Trophoblast cell (in vitro differentiated cells and primary cell): ENCODE data around the gene KLHL6.
"Not testable (repeated sequence)": the region's sequence is repeated elsewhere in the genome, so short reads cannot be mapped to it uniquely, and the experiment has no call there.

Experiments
- DNase-seq, 2 donors: peaks; one replicate each; pipeline ENCODE4 v3.0.0-alpha.2; 2016
- H2AFZ ChIP-seq: 2 replicates; pipeline ENCODE4 v1.6.1; 2013; ENCODE audit warnings: low read length, moderate library complexity, mild to moderate bottlenecking; ENCODE audit not compliant: insufficient read depth, poor library complexity
- H2AK5ac ChIP-seq: 2 replicates; pipeline ENCODE4 v1.6.1; 2013; ENCODE audit warnings: mild to moderate bottlenecking, low read length
- H2BK120ac ChIP-seq: 2 replicates; pipeline ENCODE4 v1.6.1; 2013; ENCODE audit warnings: low read length, mild to moderate bottlenecking, moderate library complexity; ENCODE audit not compliant: insufficient read depth, poor library complexity
- H2BK12ac ChIP-seq: 2 replicates; pipeline ENCODE4 v1.6.1; 2013; ENCODE audit warnings: mild to moderate bottlenecking, low read length, moderate library complexity
- H2BK5ac ChIP-seq: 2 replicates; pipeline ENCODE4 v1.6.1; 2013; ENCODE audit warnings: low read length, low read depth, moderate library complexity, mild to moderate bottlenecking; ENCODE audit not compliant: poor library complexity
- H3K14ac ChIP-seq: 2 replicates; pipeline ENCODE4 v1.6.1; 2013; ENCODE audit warnings: mild to moderate bottlenecking, low read length
- H3K18ac ChIP-seq: 2 replicates; pipeline ENCODE4 v1.6.1; 2013; ENCODE audit warnings: mild to moderate bottlenecking, low read length
- H3K23ac ChIP-seq: 2 replicates; pipeline ENCODE4 v1.6.1; 2013; ENCODE audit warnings: low read length
- H3K27ac ChIP-seq: 2 replicates; pipeline ENCODE4 v1.5.1; 2013; ENCODE audit warnings: low read depth, mild to moderate bottlenecking, inconsistent platforms, low read length, moderate library complexity
- H3K27me3 ChIP-seq: 2 replicates; pipeline ENCODE4 v1.6.1; 2013; ENCODE audit warnings: inconsistent platforms, mild to moderate bottlenecking, low read length, moderate library complexity; ENCODE audit not compliant: insufficient read depth
- H3K36me3 ChIP-seq, 2 experiments: 1 replicate in 1 of 2; 2 replicates in 1 of 2; pipeline ENCODE4 v1.6.1; 2013; ENCODE audit warnings: low read length in 2 of 2, mild to moderate bottlenecking in 2 of 2, moderate library complexity in 1 of 2; ENCODE audit not compliant: insufficient read depth in 2 of 2, control insufficient read depth in 1 of 2
- H3K4ac ChIP-seq: 2 replicates; pipeline ENCODE4 v1.6.1; 2013; ENCODE audit warnings: low read depth, mild to moderate bottlenecking, low read length, moderate library complexity
- H3K4me1 ChIP-seq, 2 experiments: 1 replicate in 1 of 2; 2 replicates in 1 of 2; pipeline ENCODE4 v1.6.1; 2013; ENCODE audit warnings: low read length in 2 of 2, mild to moderate bottlenecking in 2 of 2, moderate library complexity in 1 of 2; ENCODE audit not compliant: insufficient read depth in 2 of 2, control insufficient read depth in 1 of 2
- H3K4me2 ChIP-seq: 2 replicates; pipeline ENCODE4 v1.6.1; 2013; ENCODE audit warnings: inconsistent platforms, mild to moderate bottlenecking, low read length, moderate library complexity
- H3K4me3 ChIP-seq: 2 replicates; pipeline ENCODE4 v1.5.1; 2013; ENCODE audit warnings: mild to moderate bottlenecking, low read depth, low read length, inconsistent platforms
- H3K79me1 ChIP-seq: one replicate; pipeline ENCODE4 v1.6.1; 2013; ENCODE audit warnings: low read length
- H3K79me2 ChIP-seq: 2 replicates; pipeline ENCODE4 v1.6.1; 2013; ENCODE audit warnings: low read length, mild to moderate bottlenecking; ENCODE audit not compliant: control insufficient read depth, insufficient read depth, poor library complexity
- H3K9ac ChIP-seq: 2 replicates; pipeline ENCODE4 v1.6.1; 2013; ENCODE audit warnings: mild to moderate bottlenecking, low read length
- H3K9me3 ChIP-seq: 2 replicates; pipeline ENCODE4 v1.6.1; 2013; ENCODE audit warnings: low read depth, mild to moderate bottlenecking, control low read depth, inconsistent platforms, low read length; ENCODE audit not compliant: insufficient read depth
- H4K12ac ChIP-seq: 2 replicates; pipeline ENCODE4 v1.6.1; 2013; ENCODE audit warnings: low read depth, mild to moderate bottlenecking, low read length, moderate library complexity
- H4K8ac ChIP-seq: 2 replicates; pipeline ENCODE4 v1.6.1; 2013; ENCODE audit warnings: low read depth, mild to moderate bottlenecking, low read length, moderate library complexity
- H4K91ac ChIP-seq: one replicate; pipeline ENCODE4 v1.6.1; 2013; ENCODE audit warnings: low read depth, mild to moderate bottlenecking, low read length, moderate library complexity
- WGBS: extraction: QIAGEN DNeasy Blood & Tissue Kit; methylation state at CpG from one replicate; pipeline ENCODE4 v1.1.7; 2013; ENCODE audit warnings: missing lambda C conversion rate; ENCODE audit not compliant: insufficient read length, insufficient coverage; ENCODE audit errors: extremely low coverage; 5-methylcytosine and 5-hydroxymethylcytosine counted together

KLHL6 gene

DNA sequence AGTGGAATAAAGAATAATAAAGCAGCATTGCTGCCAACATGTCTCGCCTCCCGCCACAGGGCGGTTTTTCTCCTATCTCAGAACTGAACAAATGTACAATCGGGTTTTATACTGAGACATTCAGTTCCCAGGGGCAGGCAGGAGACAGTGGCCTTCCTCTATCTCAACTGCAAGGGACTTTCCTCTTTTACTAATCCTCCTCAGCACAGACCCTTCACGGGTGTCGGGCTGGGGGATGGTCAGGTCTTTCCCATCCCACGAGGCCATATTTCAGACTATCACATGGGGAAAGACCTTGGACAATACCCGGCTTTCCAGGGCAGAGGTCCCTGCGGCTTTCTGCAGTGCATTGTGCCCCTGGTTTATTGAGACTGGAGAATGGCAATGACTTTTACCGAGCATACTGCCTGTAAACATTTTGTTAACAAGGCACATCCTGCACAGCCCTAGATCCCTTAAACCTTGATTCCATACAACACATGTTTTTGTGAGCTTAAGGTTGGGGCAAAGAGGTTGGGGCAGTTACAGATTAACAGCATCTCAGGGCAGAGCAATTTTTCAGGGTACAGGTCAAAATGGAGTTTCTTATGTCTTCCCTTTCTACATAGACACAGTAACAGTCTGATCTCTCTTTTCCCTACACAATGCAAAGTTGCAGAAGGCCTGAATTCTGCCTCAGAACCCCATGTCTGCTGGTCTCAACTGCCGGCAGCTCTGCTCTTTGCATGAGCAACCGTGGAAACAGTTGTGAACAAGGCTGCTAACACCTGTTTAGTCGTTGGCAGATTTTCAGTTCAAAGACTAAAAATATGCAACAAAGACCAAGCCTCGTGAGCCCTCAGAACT lies 44.0 kb downstream of the KLHL6 start:
- H3K27ac ChIP-seq, H2AK5ac ChIP-seq, H3K4ac ChIP-seq, H3K9ac ChIP-seq, H3K79me1 ChIP-seq, H3K4me1 ChIP-seq, H2BK12ac ChIP-seq, H2AFZ ChIP-seq, H3K4me3 ChIP-seq, H2BK5ac ChIP-seq, H2BK120ac ChIP-seq, H3K27me3 ChIP-seq, H3K4me2 ChIP-seq, H4K91ac ChIP-seq, H3K79me2 ChIP-seq, H3K36me3 ChIP-seq, H4K12ac ChIP-seq, H4K8ac ChIP-seq, H3K23ac ChIP-seq, H3K9me3 ChIP-seq, DNase-seq, H3K18ac ChIP-seq, H3K14ac ChIP-seq: not testable (repeated sequence)
- WGBS, result no CpG with 5 or more reads among the region's 14 CpGs

DNA sequence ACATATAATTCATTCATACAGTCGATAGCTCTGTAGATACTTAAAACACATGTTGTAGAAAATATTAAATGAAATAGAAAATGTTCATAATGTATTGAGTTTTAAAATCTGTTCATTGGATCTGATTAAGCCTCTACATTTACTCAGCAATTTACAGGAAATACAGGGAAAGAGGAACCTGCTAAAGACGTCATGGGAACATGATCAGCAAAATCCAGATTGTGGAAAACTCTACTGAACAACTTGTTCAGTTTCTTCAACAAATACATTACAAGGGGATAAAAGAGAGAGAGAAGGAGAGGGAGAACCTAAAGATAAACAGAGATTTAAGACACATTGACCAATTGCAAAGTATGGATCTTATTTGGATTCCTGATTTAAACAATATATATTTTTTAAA lies 46.7 kb downstream of the KLHL6 start:
- H3K79me1 ChIP-seq, result no peaks in the 10 kb centered on the region
- H2BK120ac ChIP-seq, result no peak overlapping the region
- no peak overlapping the region for H3K23ac ChIP-seq
- no peak overlapping the region for H3K14ac ChIP-seq
- no peak overlapping the region for H3K27ac ChIP-seq
- H3K4me3 ChIP-seq, result no peak overlapping the region
- DNase-seq, result no peak
- H2BK12ac ChIP-seq, result no peak overlapping the region
- no CpG with 5 or more reads among the region's 2 CpGs for WGBS
- H2AK5ac ChIP-seq, result no peak overlapping the region
- H3K4ac ChIP-seq, result no peak overlapping the region
- no peak overlapping the region for H4K12ac ChIP-seq
- H4K8ac ChIP-seq, result no peak overlapping the region
- no peaks in the 10 kb centered on the region for H3K4me1 ChIP-seq
- no peak overlapping the region for H3K18ac ChIP-seq
- no peaks in the 10 kb centered on the region for H3K9me3 ChIP-seq
- no peaks in the 10 kb centered on the region for H3K27me3 ChIP-seq
- H2BK5ac ChIP-seq, result no peak overlapping the region
- H3K79me2 ChIP-seq, result no peaks in the 10 kb centered on the region
- no peaks in the 10 kb centered on the region for H3K36me3 ChIP-seq
- H3K4me2 ChIP-seq, result no peak overlapping the region
- no peak overlapping the region for H4K91ac ChIP-seq
- no peak overlapping the region for H3K9ac ChIP-seq
- no peak overlapping the region for H2AFZ ChIP-seq

DNA sequence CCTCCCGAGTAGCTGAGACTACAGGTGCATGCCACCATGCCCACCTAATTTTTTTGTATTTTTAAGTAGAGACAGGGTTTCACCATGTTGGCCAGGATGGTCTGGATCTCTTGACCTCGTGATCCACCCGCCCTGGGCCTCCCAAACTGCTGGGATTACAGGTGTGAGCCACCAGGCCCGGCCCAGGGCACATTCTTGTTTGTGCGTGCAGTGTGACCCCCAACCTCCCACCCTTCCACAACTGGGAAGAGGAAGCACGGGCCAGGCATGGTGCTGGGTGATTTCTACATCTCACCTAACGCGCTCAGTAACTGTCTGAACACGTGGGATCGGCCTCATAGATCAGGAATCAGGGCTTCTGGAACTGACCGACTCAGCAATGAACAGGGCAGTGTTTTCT lies 48.0 kb downstream of the KLHL6 start:
- Histone ChIP-seq H3K79me2 (no peaks in the 10 kb centered on the region), H4K12ac (no peak overlapping the region), H2BK120ac (no peak overlapping the region), H3K23ac (no peak overlapping the region), H3K4me1 (no peaks in the 10 kb centered on the region), H2BK12ac (no peak overlapping the region), H2AK5ac (no peak overlapping the region), H3K79me1 (no peaks in the 10 kb centered on the region), H3K27ac (no peak overlapping the region), H3K14ac (no peak overlapping the region), H3K4me3 (no peak overlapping the region), H3K9ac (no peak overlapping the region), H2AFZ (no peak overlapping the region), H3K18ac (no peak overlapping the region), H3K9me3 (no peaks in the 10 kb centered on the region), H3K4me2 (no peak overlapping the region), H4K91ac (no peak overlapping the region), H2BK5ac (no peak overlapping the region), H3K27me3 (no peaks in the 10 kb centered on the region), H4K8ac (no peak overlapping the region), H3K4ac (no peak overlapping the region), H3K36me3 (no peaks in the 10 kb centered on the region)
- no peak for DNase-seq
- WGBS, result no CpG with 5 or more reads among the region's 11 CpGs

DNA sequence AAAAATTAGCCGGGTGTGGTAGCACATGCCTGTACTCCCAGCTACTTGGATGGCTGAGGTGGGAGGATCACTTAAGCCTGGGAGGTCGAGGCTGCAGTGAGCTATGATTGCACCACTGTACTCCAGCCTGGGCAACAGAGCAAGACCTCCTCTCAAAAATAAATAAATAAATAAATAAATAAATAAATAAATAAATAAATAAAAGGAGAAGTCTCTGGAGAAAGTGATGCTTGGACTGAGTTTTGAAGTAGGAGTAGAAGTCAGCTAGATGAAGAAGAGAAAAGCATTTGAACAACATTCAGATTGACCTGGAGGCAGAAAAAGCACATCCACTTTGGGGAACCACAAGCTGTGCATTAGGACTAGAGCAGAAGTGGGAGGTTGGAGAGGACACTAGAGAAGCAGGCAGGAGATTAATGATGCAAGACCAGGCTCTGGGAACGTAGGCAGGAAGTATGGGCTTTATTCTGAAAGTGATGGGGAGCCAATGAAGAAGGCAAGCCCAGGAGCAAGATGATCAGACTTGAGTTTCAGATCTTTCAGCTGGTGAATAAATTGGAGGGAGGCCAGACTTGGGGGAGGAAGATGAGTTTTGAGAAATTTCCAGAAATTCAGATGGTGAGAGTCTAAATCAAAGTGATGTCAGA lies 48.7 kb downstream of the KLHL6 start:
- no CpG with 5 or more reads among the region's 3 CpGs for WGBS
- no peaks in the 10 kb centered on the region for H3K4me1 ChIP-seq
- H2BK5ac ChIP-seq, result no peak overlapping the region

More for the DNA sequence above, 48.7 kb downstream of the KLHL6 start:
- no peak overlapping the region for H2BK12ac ChIP-seq
- H3K27me3 ChIP-seq, result no peaks in the 10 kb centered on the region
- H2BK120ac ChIP-seq, result no peak overlapping the region
- H3K27ac ChIP-seq, result no peak overlapping the region
- no peak overlapping the region for H4K8ac ChIP-seq
- H2AK5ac ChIP-seq, result no peak overlapping the region
- H3K36me3 ChIP-seq, result no peaks in the 10 kb centered on the region
- no peak overlapping the region for H2AFZ ChIP-seq
- H4K91ac ChIP-seq, result no peak overlapping the region
- no peaks in the 10 kb centered on the region for H3K79me2 ChIP-seq
- H3K18ac ChIP-seq, result no peak overlapping the region
- no peaks in the 10 kb centered on the region for H3K9me3 ChIP-seq
- no peaks in the 10 kb centered on the region for H3K79me1 ChIP-seq
- no peak overlapping the region for H3K4me3 ChIP-seq
- no peak overlapping the region for H3K14ac ChIP-seq
- no peak overlapping the region for H4K12ac ChIP-seq
- DNase-seq, result no peak
- no peak overlapping the region for H3K23ac ChIP-seq
- no peak overlapping the region for H3K4me2 ChIP-seq
- no peak overlapping the region for H3K9ac ChIP-seq
- H3K4ac ChIP-seq, result no peak overlapping the region
